Naive thymus-derived CD8-positive, alpha-beta T cell (primary cell): ENCODE data around the gene CSKMT. TPM values are rescaled to one million over a fixed set of nuclear protein-coding genes. Genes with fewer than 3 reads are reported as not detected.
A peak's percentile ranks its signal among the peaks of the same experiment; 100 is the strongest.
"Not testable (repeated sequence)": the region's sequence is repeated elsewhere in the genome, so short reads cannot be mapped to it uniquely, and the experiment has no call there.

ENCODE experiments used
- ATAC-seq, 2 donors: fragments of 150-1000 bp; cut with Tn5 transposase in 1 of 2; sonication (Bioruptor Pico), chemical (Tn5 transposase) in 1 of 2; 1 replicate in 1 of 2; 2 replicates in 1 of 2; pipeline ENCODE4 v1.10.0; 2021; ENCODE audit warnings: mild to moderate bottlenecking in 2 of 2, moderate library complexity in 2 of 2
- POLR2A ChIA-PET: fragments of 350-600 bp; sonication (Branson Sonifier 250); formaldehyde crosslinking; loops from one replicate; lab custom pipeline; 2021; ENCODE audit warnings: antibody characterized with exemption; lab: Charles Lee
- DNase-seq, 10 donors: peaks; one replicate each; pipeline versions ENCODE4 v3.0.0 to v3.0.0-alpha.2; 2020 to 2022
- H3K27ac Mint-ChIP-seq, 10 donors: one replicate each; pipeline ENCODE4 v1.8.0; 2020 to 2022; ENCODE audit warnings: mild to moderate bottlenecking in 10 of 10, mixed read lengths in 10 of 10, moderate library complexity in 4 of 10, inconsistent platforms in 1 of 10
- H3K27me3 Mint-ChIP-seq, 5 donors: one replicate each; pipeline ENCODE4 v1.8.0; 2021 to 2022; ENCODE audit warnings: mixed read lengths in 5 of 5
- H3K36me3 Mint-ChIP-seq, 3 donors: one replicate each; pipeline ENCODE4 v1.8.0; 2020 to 2022; ENCODE audit warnings: mixed read lengths in 3 of 3, mild to moderate bottlenecking in 2 of 3, inconsistent platforms in 1 of 3
- H3K4me1 Mint-ChIP-seq, 4 donors: one replicate each; pipeline ENCODE4 v1.8.0; 2021 to 2022; ENCODE audit warnings: mixed read lengths in 4 of 4
- H3K4me3 Mint-ChIP-seq, 10 donors: one replicate each; pipeline ENCODE4 v1.8.0; 2020 to 2022; ENCODE audit warnings: mild to moderate bottlenecking in 10 of 10, mixed read lengths in 10 of 10, moderate library complexity in 6 of 10, inconsistent platforms in 1 of 10
- H3K9me3 Mint-ChIP-seq, 9 donors: one replicate each; pipeline ENCODE4 v1.8.0; 2020 to 2022; ENCODE audit warnings: mixed read lengths in 9 of 9, mild to moderate bottlenecking in 3 of 9, inconsistent platforms in 1 of 9, moderate library complexity in 1 of 9
- polyA plus RNA-seq, 3 donors: library from polyadenylated mRNA; unstranded; fragments of 300-500 nt; fragmentation: Illumina TruSeq; gene quantifications; one replicate each; pipeline ENCODE4 v1.2.3, GENCODE V29; 2021
- total RNA-seq, 8 experiments: library from RNA in 2 of 8; stranded (reverse) in 2 of 8; gene quantifications; one replicate each; pipeline ENCODE4 v1.2.3 and lab custom pipeline; 2021 to 2026

The CSKMT gene
- total and polyA plus RNA-seq, 5 experiments from 2014 or later, result 1.8 to 45.0 (median 3.7) TPM

- Mint-ChIP-seq H3K36me3 (peaks cover 0 to 30% (median 3%) of the 10 kb centered on the region in 3 donors), H3K27me3 (peaks cover 0 to 18% (median 4%) of the 10 kb centered on the region in 5 donors), H3K27ac (peak within 1 kb of the TSS in 3 of 10 donors; percentile 12 to 55 (median 24)), H3K4me3 (peak within 1 kb of the TSS in 1 of 10 donors; percentile 29), H3K9me3 (no peaks in the 10 kb centered on the region), H3K4me1 (peaks cover under 1 to 3% (median 2%) of the 10 kb centered on the region in 4 donors)
- ATAC-seq (no peak), DNase-seq (no peak)
- POLR2A ChIA-PET, result interaction anchor here (0.5 to 1.9 kb wide), 8 partner anchors 15 to 116 kb away, joined by 3 to 7 read pairs (median 3); partner anchors contain the start of genes C11orf98, CSKMT, EEF1G and INTS5
These were observed 24.5 kb downstream of the CSKMT start, which contains the start of gene LRRN4CL for GRCh38 chr11:62689421-62690183. Gene LRRN4CL (minus strand): TSS chr11:62689530. CDS start chr11:62688508, 1,022 bp downstream.

DNA sequence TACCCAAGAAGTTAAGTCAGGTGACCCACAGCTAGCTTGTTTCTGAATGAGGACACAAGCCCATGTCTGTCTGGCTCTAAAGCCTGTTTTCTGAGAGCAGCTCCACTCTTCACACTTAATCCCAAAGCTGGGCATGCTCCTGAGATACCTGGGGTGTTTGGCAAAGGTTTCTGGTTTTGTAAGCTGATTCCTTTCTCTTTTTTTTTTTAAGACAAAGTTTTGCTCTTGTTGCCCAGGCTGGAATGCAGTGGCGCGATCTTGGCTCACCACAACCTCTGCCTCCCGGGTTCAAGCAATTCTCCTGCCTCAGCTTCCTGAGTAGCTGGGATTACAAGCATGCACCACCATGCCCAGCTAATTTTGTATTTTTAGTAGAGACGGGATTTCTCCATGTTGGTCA lies 28.5 kb downstream of the CSKMT start:
- not testable (repeated sequence) for H3K9me3 Mint-ChIP-seq, DNase-seq, ATAC-seq, H3K4me3 Mint-ChIP-seq, H3K27ac Mint-ChIP-seq, H3K4me1 Mint-ChIP-seq, H3K27me3 Mint-ChIP-seq
- POLR2A ChIA-PET, result interaction anchor here (1.3 to 3.7 kb wide), 7 partner anchors 10 to 102 kb away, joined by 3 to 20 read pairs (median 7); partner anchors contain the start of genes C11orf98, CSKMT, LBHD1 and TUT1
- peaks cover 0 to 35% (median 3%) of the 10 kb centered on the region in 3 donors for H3K36me3 Mint-ChIP-seq

DNA sequence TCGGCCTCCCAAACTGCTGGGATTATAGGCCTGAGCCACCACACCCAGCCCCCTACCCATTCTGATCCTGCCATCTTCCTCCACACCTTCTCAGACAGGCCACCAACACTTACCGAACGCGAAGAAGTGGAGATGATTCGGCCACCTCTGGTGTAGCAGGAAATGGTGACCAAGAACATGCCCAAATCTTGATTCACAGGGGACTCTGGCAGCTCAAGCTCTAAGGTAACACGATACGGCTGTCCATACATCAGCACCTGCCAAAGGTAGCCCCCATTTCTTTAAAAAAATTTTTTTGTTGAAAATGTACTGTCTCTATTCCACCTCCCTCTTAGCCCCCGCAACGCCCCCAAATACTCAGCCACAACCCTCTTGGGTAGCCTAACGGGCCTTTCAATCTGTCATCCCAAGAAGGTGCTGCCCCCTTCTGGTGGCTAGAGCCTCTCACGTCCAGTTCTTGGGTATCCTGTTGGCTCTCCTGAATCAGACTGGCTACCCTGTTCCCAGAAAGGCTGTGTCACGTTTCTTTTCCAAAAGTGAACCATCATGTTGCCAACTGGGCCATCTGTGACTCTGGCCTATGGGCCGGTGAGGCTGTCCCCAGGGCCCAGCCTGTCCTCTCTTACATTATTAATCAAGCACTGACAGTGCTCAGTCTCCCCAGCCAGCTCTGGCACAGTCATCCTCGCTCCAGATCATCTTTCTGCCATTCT lies 29.5 kb downstream of the CSKMT start:
- Mint-ChIP-seq H3K9me3 (no peaks in the 10 kb centered on the region), H3K4me3 (no peak overlapping the region), H3K27me3 (no peaks in the 10 kb centered on the region), H3K4me1 (peaks cover 5 to 9% (median 7%) of the 10 kb centered on the region in 4 donors), H3K36me3 (peaks cover 0 to 34% (median 3%) of the 10 kb centered on the region in 3 donors), H3K27ac (peak overlapping the region in 5 of 10 donors; percentile 14 to 70 (median 43))
- POLR2A ChIA-PET, result interaction anchor here (0.6 to 3.7 kb wide), 13 partner anchors 9 to 270 kb away, joined by 3 to 20 read pairs (median 6); partner anchors contain the start of genes C11orf98, CSKMT, GANAB and INTS5
- peak; percentile 84 to 97 for ATAC-seq
- DNase-seq, result peak; percentile 61 to 90 (median 74)

GRCh38 chr11:62702246-62702645 lies 37.1 kb downstream of the CSKMT start:
- Mint-ChIP-seq H3K9me3 (no peaks in the 10 kb centered on the region), H3K27ac (peak overlapping the region in 1 of 10 donors; percentile 67), H3K4me3 (no peak overlapping the region), H3K4me1 (peaks cover 16 to 26% (median 20%) of the 10 kb centered on the region in 4 donors), H3K36me3 (peaks cover 0 to 22% (median 0%) of the 10 kb centered on the region in 3 donors), H3K27me3 (no peaks in the 10 kb centered on the region)
- ATAC-seq, result no peak
- POLR2A ChIA-PET, result interaction anchor here (0.6 to 1.4 kb wide), 3 partner anchors 76 to 125 kb away, joined by 3 to 5 read pairs (median 4); partner anchors contain the start of gene TUT1
- no peak for DNase-seq

GRCh38 chr11:62703921-62704320 lies 38.8 kb downstream of the CSKMT start:
- peaks cover 0 to 18% (median 0%) of the 10 kb centered on the region in 3 donors for H3K36me3 Mint-ChIP-seq
- POLR2A ChIA-PET, result interaction anchor here (0.6 to 14.8 kb wide), 10 partner anchors 10 to 312 kb away, joined by 3 to 263 read pairs (median 5); partner anchors contain the start of genes HNRNPUL2, INTS5, TTC9C and TUT1
- H3K4me3 Mint-ChIP-seq, H3K27me3 Mint-ChIP-seq, H3K9me3 Mint-ChIP-seq, ATAC-seq, DNase-seq: not testable (repeated sequence)
- H3K4me1 Mint-ChIP-seq, result peaks cover 23 to 43% (median 36%) of the 10 kb centered on the region in 4 donors
- H3K27ac Mint-ChIP-seq, result peak overlapping the region in 1 of 10 donors; percentile 25

GRCh38 chr11:62705413-62705812 lies 40.3 kb downstream of the CSKMT start:
- DNase-seq (no peak), ATAC-seq (no peak)
- Mint-ChIP-seq H3K27me3 (no peaks in the 10 kb centered on the region), H3K36me3 (peaks cover 0 to 19% (median 0%) of the 10 kb centered on the region in 3 donors), H3K4me3 (peak overlapping the region; percentile 85 to 95 (median 90)), H3K9me3 (no peaks in the 10 kb centered on the region), H3K27ac (peak overlapping the region; percentile 86 to 100 (median 95)), H3K4me1 (peaks cover 24 to 55% (median 42%) of the 10 kb centered on the region in 4 donors)
- POLR2A ChIA-PET, result interaction anchor here (1.0 to 14.8 kb wide), 16 partner anchors 22 to 150 kb away, joined by 3 to 263 read pairs (median 26); partner anchors contain the start of genes C11orf98, CSKMT, EEF1G and EML3

GRCh38 chr11:62705880-62706849 lies 41.1 kb downstream of the CSKMT start:
- Mint-ChIP-seq H3K27me3 (no peaks in the 10 kb centered on the region), H3K36me3 (peaks cover 0 to 22% (median 1%) of the 10 kb centered on the region in 3 donors), H3K4me3 (peak overlapping the region; percentile 85 to 95 (median 90)), H3K27ac (peak overlapping the region; percentile 88 to 100 (median 96)), H3K4me1 (peaks cover 24 to 56% (median 42%) of the 10 kb centered on the region in 4 donors), H3K9me3 (no peaks in the 10 kb centered on the region)
- POLR2A ChIA-PET, result interaction anchor here (0.5 to 14.8 kb wide), 24 partner anchors 10 to 175 kb away, joined by 3 to 263 read pairs (median 7); partner anchors contain the start of genes C11orf98, CSKMT, EEF1G and EML3
- ATAC-seq, result peak; percentile 62
- peak; percentile 89 to 98 (median 94) for DNase-seq

GRCh38 chr11:62706850-62707247 lies 41.7 kb downstream of the CSKMT start:
- POLR2A ChIA-PET, result interaction anchor here (0.6 to 14.8 kb wide), 22 partner anchors 9 to 174 kb away, joined by 3 to 263 read pairs (median 10); partner anchors contain the start of genes C11orf98, CSKMT, EEF1G and EML3
- Mint-ChIP-seq H3K4me1 (peaks cover 24 to 56% (median 42%) of the 10 kb centered on the region in 4 donors), H3K4me3 (peak overlapping the region; percentile 69 to 95 (median 89)), H3K9me3 (no peaks in the 10 kb centered on the region), H3K36me3 (peaks cover 0 to 23% (median 1%) of the 10 kb centered on the region in 3 donors), H3K27me3 (no peaks in the 10 kb centered on the region), H3K27ac (peak overlapping the region; percentile 63 to 100 (median 94))
- ATAC-seq (no peak), DNase-seq (no peak)

- DNase-seq (no peak), ATAC-seq (no peak)
- Mint-ChIP-seq H3K4me1 (peaks cover 25 to 60% (median 45%) of the 10 kb centered on the region in 4 donors), H3K36me3 (peaks cover 4 to 22% (median 4%) of the 10 kb centered on the region in 3 donors), H3K9me3 (no peaks in the 10 kb centered on the region), H3K27me3 (no peaks in the 10 kb centered on the region), H3K4me3 (peak within 1 kb of the TSS; percentile 88 to 98 (median 95)), H3K27ac (peak within 1 kb of the TSS; percentile 97 to 100 (median 99))
- POLR2A ChIA-PET, result interaction anchor here (1.0 to 14.8 kb wide), 18 partner anchors 8 to 174 kb away, joined by 3 to 263 read pairs (median 17); partner anchors contain the start of genes C11orf98, CSKMT, EML3 and HNRNPUL2
These were observed 42.3 kb downstream of the CSKMT start, which contains the start of the genes BSCL2 and GNG3 for GRCh38 chr11:62707277-62707861. Gene BSCL2 (minus strand): TSS chr11:62707424. CDS start chr11:62707195, 229 bp downstream. Gene GNG3 (plus strand): TSS chr11:62707676. CDS start chr11:62708296, 620 bp downstream.

GRCh38 chr11:62708392-62708791 lies 43.3 kb downstream of the CSKMT start:
- H3K27me3 Mint-ChIP-seq, result no peaks in the 10 kb centered on the region
- ATAC-seq, result no peak
- no peaks in the 10 kb centered on the region for H3K9me3 Mint-ChIP-seq
- H3K4me3 Mint-ChIP-seq, result peak overlapping the region; percentile 88 to 98 (median 95)
- peak overlapping the region; percentile 97 to 100 (median 99) for H3K27ac Mint-ChIP-seq
- H3K4me1 Mint-ChIP-seq, result peaks cover 24 to 67% (median 54%) of the 10 kb centered on the region in 4 donors
- no peak for DNase-seq
- peaks cover 4 to 30% (median 5%) of the 10 kb centered on the region in 3 donors for H3K36me3 Mint-ChIP-seq
- POLR2A ChIA-PET, result interaction anchor here (0.6 to 14.8 kb wide), 32 partner anchors 10 to 1561 kb away, joined by 3 to 263 read pairs (median 11); partner anchors contain the start of genes B3GAT3, C11orf98, CSKMT and EML3
